ENCODE results near the gene CELF4.

Gene CELF4

GRCh38 chr18:37532917-37533316 lies 32.7 kb downstream of the CELF4 start:
- no peak overlapping the region for H3K27ac ChIP-seq
- no peak for TF ChIP-seq CTCF (conservative IDR thresholded peaks at IDR 0.05)

- H3K27ac ChIP-seq = no peak overlapping the region
- no peak for TF ChIP-seq CTCF (conservative IDR thresholded peaks at IDR 0.05)
Observed at GRCh38 chr18:37529863-37530262, 35.7 kb downstream of the CELF4 start.

GRCh38 chr18:37529296-37529695 lies 36.3 kb downstream of the CELF4 start:
- no peak for TF ChIP-seq CTCF (conservative IDR thresholded peaks at IDR 0.05)
- H3K27ac ChIP-seq = no peak overlapping the region

GRCh38 chr18:37527395-37527794 lies 38.2 kb downstream of the CELF4 start:
- TF ChIP-seq CTCF (conservative IDR thresholded peaks at IDR 0.05) = no peak
- H3K27ac ChIP-seq = no peak overlapping the region

GRCh38 chr18:37525262-37525585 lies 40.4 kb downstream of the CELF4 start:
- H3K27ac ChIP-seq = no peak overlapping the region
- no peak for TF ChIP-seq CTCF (conservative IDR thresholded peaks at IDR 0.05)

- H3K27ac ChIP-seq = no peak overlapping the region
- TF ChIP-seq CTCF (conservative IDR thresholded peaks at IDR 0.05) = no peak
Observed at GRCh38 chr18:37524498-37525261, 40.9 kb downstream of the CELF4 start.

GRCh38 chr18:37524139-37524497 lies 41.5 kb downstream of the CELF4 start:
- no peak for TF ChIP-seq CTCF (conservative IDR thresholded peaks at IDR 0.05)
- H3K27ac ChIP-seq = no peak overlapping the region
